Cardiac fibroblast (primary cell): ENCODE results near the gene HJV.
A peak's percentile ranks its signal among the peaks of the same experiment; 100 is the strongest.

Experiments
- DNase-seq, 2 donors: peaks; one replicate each; pipeline versions ENCODE4 v3.0.0 to v3.0.0-alpha.2; 2010; ENCODE audit warnings: low read depth in 2 of 2
- H3K4me3 ChIP-seq, 2 donors: replicated peaks in 1 of 2; 1 replicate in 1 of 2; 2 replicates in 1 of 2; pipeline ENCODE4 v1.5.1; 2011; ENCODE audit warnings: low read depth in 2 of 2, low read length in 2 of 2, mild to moderate bottlenecking in 2 of 2, moderate library complexity in 1 of 2
- TF ChIP-seq, protein P1 (sequence below): IDR thresholded peaks from one replicate; pipeline ENCODE4 v1.5.1; 2011; ENCODE audit warnings: low read depth, mild to moderate bottlenecking, low read length, inconsistent platforms

HJV gene

DNA sequence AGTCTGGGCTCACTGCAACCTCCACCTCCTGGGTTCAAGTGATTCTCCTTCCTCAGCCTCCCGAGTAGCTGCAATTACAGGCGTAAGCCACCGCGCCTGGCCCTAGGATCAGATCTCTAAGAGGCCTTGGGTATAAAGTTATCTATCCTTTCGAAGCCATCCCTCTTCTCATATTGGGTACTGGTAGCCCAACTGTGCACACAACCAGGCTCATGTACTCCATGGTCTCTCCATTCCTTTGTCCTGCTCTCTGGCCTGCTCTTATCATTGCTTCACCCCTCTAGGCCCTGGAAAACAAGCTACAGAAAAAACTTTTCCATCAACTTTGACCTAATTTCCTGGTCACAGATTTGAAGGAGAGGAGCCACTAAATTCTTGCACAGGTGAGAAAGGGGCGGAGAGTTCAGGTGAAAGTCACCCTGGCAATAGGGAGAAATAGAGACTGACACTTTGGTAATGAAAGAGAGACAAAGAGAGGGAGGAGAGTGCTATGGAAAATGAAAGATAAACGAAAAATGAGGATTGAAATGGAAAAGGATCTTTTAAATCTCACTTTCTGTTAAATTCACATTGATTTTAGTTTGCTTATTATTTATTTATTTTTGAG lies 31.2 kb downstream of the HJV start:
- no peak overlapping the region for H3K4me3 ChIP-seq
- TF ChIP-seq, protein P1, sequence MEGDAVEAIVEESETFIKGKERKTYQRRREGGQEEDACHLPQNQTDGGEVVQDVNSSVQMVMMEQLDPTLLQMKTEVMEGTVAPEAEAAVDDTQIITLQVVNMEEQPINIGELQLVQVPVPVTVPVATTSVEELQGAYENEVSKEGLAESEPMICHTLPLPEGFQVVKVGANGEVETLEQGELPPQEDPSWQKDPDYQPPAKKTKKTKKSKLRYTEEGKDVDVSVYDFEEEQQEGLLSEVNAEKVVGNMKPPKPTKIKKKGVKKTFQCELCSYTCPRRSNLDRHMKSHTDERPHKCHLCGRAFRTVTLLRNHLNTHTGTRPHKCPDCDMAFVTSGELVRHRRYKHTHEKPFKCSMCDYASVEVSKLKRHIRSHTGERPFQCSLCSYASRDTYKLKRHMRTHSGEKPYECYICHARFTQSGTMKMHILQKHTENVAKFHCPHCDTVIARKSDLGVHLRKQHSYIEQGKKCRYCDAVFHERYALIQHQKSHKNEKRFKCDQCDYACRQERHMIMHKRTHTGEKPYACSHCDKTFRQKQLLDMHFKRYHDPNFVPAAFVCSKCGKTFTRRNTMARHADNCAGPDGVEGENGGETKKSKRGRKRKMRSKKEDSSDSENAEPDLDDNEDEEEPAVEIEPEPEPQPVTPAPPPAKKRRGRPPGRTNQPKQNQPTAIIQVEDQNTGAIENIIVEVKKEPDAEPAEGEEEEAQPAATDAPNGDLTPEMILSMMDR: no peak
- no peak for DNase-seq

DNA sequence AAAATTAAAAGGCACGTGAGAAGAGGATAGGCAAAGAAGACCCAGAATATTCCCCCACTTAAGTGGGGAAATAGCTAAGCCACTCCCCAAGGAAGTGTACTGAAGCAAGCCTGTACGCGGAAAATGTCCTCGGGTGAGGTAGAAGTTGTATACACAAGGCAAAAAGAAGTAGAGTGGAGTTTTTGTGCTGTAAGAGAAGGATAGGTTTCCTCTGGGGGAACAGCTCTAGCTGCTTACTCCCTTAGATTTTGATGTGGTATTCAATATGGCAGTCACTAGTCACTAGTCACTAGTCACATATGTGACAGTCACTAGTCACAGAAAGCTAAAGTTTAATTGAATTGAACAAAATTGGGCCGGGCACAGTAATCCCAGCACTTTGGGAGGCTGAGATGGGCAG lies 32.8 kb downstream of the HJV start:
- TF ChIP-seq, protein P1: no peak
- H3K4me3 ChIP-seq: no peak overlapping the region
- no peak for DNase-seq

DNA sequence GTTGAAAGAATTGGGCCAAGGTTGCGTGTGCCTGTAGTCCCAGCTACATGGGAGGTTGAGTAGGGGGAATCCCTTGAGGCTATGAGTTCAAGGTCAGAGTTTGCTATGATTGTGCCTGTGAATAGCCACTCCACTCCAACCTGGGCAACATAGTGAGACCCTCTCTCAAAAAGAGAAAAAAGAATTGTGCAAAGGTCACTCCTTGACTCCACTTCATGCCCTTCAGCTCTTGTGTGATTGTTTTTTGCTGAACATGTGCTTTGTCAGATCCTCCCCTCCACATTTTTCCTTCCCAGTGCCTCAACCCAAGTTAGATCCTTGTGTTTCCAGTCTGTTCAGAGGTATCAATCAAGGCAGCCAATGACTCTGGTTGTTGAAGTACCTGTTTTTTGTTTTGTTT lies 33.6 kb downstream of the HJV start:
- TF ChIP-seq, protein P1: no peak
- H3K4me3 ChIP-seq: no peak overlapping the region
- DNase-seq: no peak

DNA sequence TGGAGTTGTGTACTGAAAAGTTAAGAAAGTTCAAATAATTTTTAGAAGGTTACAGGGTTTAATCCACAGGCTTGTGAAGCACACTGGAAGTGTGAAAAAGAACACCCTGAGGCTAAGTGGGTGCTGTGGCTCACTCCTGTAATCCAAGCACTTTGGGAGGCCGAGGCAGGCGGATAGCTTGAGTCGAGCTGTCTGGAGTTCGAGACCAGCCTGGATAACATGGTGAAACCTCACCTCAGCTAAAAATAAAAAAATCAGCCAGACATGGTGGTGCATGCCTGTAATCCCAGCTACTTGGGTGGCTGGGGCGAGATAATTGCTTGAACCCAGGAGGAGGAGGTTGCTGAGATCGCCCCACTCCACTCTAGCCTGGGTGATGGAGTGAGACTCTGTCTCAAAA lies 35.0 kb downstream of the HJV start:
- TF ChIP-seq, protein P1: no peak
- no peak for DNase-seq
- no peak overlapping the region for H3K4me3 ChIP-seq

DNA sequence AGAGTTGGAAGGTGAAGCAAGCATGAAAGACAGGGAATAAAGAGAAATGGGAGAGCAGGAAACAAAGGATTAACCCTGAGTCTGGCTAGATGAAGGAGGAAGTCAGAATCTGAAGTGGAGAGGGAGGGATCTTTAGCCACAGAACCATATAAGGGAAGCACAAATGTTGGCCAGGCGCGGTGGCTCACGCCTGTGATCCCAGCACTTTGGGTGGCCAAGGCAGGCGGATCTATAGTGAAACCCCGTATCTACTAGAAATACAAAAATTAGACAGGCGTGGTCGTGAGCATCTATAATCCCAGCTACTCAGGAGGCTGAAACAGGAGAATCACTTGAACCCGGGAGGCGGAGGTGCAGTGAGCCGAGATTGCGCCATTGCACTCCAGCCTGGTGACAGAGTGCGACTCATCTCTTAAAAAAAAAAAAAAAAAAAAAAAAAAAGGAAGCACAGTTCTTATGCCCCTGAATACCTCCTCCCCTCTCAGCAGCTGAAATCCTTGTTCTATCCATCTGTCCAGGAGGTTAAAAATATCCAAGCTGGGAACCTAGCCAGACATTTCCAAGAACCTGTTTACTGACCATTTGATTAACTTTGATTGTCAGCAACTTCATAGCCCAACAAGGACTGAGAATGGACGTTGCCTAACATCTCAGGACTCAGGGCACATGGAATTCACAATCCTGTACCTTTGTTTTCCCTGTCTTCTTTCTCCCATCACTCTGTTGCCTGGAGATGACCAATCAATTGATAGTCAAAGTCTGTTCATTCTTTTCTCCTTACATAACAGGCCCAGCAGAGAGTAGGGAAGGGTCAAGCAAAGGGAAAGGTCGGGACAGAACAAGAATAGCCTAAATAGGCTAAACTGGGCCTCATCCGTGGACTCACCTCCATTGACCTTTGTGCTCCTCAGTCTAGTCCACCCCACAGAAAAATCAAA lies 35.8 kb downstream of the HJV start:
- H3K4me3 ChIP-seq: peak overlapping the region in 1 of 2 donors; percentile 19
- TF ChIP-seq, protein P1: no peak
- DNase-seq: peak; percentile 75 to 84

DNA sequence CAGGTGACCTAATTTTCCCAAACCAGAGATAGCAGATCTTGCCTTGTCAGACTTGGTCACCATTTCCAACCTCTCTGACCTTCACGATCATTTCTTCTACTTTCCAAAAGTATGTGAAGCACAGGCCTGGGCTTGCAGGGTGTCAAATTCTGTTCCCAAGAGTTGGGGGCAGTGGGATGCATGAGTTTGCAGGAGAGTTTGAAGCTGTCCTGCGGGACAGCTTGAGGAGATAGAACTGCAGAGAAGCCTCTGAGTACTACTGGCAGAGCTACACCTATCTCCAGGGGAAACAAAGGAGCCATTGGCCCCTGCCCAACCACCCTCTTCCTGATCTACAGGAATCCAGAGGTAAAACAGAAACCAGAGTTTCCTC lies 36.4 kb downstream of the HJV start:
- TF ChIP-seq, protein P1: no peak
- no peak for DNase-seq
- H3K4me3 ChIP-seq: no peak overlapping the region
